Left lung (tissue), 10 donors: ENCODE results near the gene ERC2. TPM values are rescaled to one million over a fixed set of nuclear protein-coding genes. Genes with fewer than 3 reads are reported as not detected.

Source experiments
- ATAC-seq: fragments of 200-7000 bp; cut with Tn5 transposase; one replicate; pipeline ENCODE4 v1.9.1; 2020; ENCODE audit warnings: moderate library complexity
- DNase-seq, 4 donors: peaks; one replicate each; pipeline ENCODE4 v3.0.0-alpha.2; 2013 to 2020
- H3K27ac ChIP-seq, 2 donors: fragments of 200-600 bp; sonication (generic) in 1 of 2; one replicate each; pipeline versions ENCODE4 v1.5.0 to v1.8.0; 2020 to 2021
- H3K27me3 ChIP-seq, 2 donors: fragments of 200-600 bp; sonication (generic) in 1 of 2; one replicate each; pipeline versions ENCODE4 v1.5.0 to v1.8.0; 2020 to 2021
- H3K36me3 ChIP-seq, 2 donors: fragments of 200-600 bp; sonication (generic) in 1 of 2; one replicate each; pipeline versions ENCODE4 v1.5.0 to v1.8.0; 2020 to 2021
- H3K4me1 ChIP-seq, 2 donors: fragments of 200-600 bp; one replicate each; pipeline ENCODE4 v1.8.0; 2021
- H3K4me3 ChIP-seq, 2 donors: fragments of 200-600 bp; sonication (generic) in 1 of 2; one replicate each; pipeline versions ENCODE4 v1.5.0 to v1.8.0; 2020 to 2021; ENCODE audit warnings: mild to moderate bottlenecking in 1 of 2
- H3K9me3 ChIP-seq, 2 donors: fragments of 200-600 bp; sonication (generic) in 1 of 2; one replicate each; pipeline versions ENCODE4 v1.5.0 to v1.8.0; 2020 to 2021
- intact Hi-C, 2 donors: fragments of 100-400 bp; cut with DNase I; formaldehyde crosslinking; loops; one replicate each; pipeline versions ENCODE4 v1.11.2 to v1.14.2; 2022
- polyA plus RNA-seq, 6 donors: library from polyadenylated mRNA; unstranded; fragments of 120-200 nt; gene quantifications; one replicate each; pipeline ENCODE4 v1.2.1, GENCODE V29; 2013; ENCODE audit not compliant: insufficient read length in 6 of 6
- total RNA-seq, 2 donors: library from RNA; stranded (reverse); fragmentation: NEBNext Ultra II Directional; extraction: Animal tissue kit (Norgen Biotek cat#: 25700); gene quantifications; one replicate each; pipeline ENCODE4 v1.2.1, GENCODE V29; 2021
- TF ChIP-seq, protein P1 (sequence below), 2 donors: fragments of 200-600 bp; sonication (generic) in 1 of 2; IDR thresholded peaks; one replicate each; pipeline versions ENCODE4 v1.5.0 to v1.8.0; 2021; ENCODE audit warnings: antibody characterized with exemption in 2 of 2
- donor health status: DM: no; HTN: yes; CAD: no.
- donor health status: DM: no; HTN: no; CAD: no.

ERC2 gene
- total and polyA plus RNA-seq, 8 donors, result 1.6 to 3.3 (median 2.1) TPM

DNA sequence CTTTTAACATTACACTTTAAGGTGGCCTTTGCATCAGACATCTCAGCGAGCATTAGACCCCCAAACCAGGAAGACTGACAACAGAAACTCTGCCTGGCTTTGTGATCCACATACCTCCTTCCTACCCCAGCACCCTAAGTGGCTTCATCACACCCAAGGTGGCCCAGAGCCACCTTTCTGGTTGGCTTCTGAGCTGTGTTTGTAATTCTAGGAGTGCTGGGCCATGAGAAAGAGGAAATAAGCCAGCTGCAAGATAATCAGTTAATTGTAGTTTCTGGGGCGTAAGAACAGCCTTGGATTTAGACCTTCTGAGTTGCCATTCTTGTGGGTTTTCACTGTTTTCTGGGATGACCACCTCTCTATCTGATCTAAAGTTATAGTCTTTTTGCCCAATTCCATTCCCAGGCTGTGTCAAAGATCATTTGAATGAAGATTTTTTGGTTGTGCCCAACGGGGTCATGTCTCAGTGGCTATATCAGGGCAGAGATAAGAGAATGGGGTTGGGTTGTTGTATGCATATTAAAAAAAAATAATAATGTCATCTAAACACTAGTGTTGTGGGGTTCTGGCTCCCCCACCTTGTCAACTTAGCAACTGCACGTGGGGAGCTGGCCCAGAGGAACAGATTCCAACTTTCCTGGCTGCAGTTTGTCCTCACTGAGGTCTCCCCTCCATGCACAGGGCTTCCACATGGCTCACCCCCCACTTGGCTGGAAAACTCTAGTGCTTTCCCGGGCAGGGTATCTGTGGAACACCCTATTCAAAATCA lies 746.4 kb downstream of the ERC2 start:
- DNase-seq (peak in 1 of 4 donors; percentile 40), ATAC-seq (peak; percentile 77)
- Histone ChIP-seq H3K36me3 (no peaks in the 10 kb centered on the region), H3K9me3 (no peaks in the 10 kb centered on the region), H3K27ac (no peak overlapping the region), H3K4me1 (no peaks in the 10 kb centered on the region), H3K27me3 (peaks cover 0 to 11% of the 10 kb centered on the region in 2 donors), H3K4me3 (no peak overlapping the region)
- intact Hi-C loops, result no loop called here
- TF ChIP-seq, protein P1, sequence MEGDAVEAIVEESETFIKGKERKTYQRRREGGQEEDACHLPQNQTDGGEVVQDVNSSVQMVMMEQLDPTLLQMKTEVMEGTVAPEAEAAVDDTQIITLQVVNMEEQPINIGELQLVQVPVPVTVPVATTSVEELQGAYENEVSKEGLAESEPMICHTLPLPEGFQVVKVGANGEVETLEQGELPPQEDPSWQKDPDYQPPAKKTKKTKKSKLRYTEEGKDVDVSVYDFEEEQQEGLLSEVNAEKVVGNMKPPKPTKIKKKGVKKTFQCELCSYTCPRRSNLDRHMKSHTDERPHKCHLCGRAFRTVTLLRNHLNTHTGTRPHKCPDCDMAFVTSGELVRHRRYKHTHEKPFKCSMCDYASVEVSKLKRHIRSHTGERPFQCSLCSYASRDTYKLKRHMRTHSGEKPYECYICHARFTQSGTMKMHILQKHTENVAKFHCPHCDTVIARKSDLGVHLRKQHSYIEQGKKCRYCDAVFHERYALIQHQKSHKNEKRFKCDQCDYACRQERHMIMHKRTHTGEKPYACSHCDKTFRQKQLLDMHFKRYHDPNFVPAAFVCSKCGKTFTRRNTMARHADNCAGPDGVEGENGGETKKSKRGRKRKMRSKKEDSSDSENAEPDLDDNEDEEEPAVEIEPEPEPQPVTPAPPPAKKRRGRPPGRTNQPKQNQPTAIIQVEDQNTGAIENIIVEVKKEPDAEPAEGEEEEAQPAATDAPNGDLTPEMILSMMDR (IDR thresholded peaks at IDR 0.05), result peak; percentile 31 to 37

DNA sequence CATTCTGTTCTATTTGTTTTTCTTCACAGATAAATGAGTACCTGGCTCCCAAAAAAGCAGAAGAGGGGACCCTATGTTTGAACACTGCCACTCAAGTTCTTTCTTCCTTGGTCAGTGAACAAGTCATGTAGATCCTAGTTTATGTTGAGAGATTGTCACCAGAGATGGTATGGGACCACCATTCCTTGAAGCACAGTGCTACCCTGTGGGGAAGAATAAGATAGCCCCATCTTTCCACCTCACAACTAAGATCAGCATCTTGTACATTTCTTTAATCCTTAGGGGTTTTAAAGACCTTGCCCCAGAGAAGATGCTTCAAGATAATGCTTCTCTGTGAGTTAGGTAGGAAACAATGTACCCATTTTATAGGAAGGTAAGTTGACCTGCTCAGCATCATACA lies 747.7 kb downstream of the ERC2 start:
- ATAC-seq, result peak; percentile 60
- Histone ChIP-seq H3K4me1 (no peaks in the 10 kb centered on the region), H3K9me3 (no peaks in the 10 kb centered on the region), H3K4me3 (no peak overlapping the region), H3K36me3 (no peaks in the 10 kb centered on the region), H3K27ac (no peak overlapping the region), H3K27me3 (peaks cover 0 to 11% of the 10 kb centered on the region in 2 donors)
- TF ChIP-seq, protein P1 (IDR thresholded peaks at IDR 0.05), result no peak
- intact Hi-C loops, result no loop called here
- DNase-seq, result peak in 1 of 4 donors; percentile 18

DNA sequence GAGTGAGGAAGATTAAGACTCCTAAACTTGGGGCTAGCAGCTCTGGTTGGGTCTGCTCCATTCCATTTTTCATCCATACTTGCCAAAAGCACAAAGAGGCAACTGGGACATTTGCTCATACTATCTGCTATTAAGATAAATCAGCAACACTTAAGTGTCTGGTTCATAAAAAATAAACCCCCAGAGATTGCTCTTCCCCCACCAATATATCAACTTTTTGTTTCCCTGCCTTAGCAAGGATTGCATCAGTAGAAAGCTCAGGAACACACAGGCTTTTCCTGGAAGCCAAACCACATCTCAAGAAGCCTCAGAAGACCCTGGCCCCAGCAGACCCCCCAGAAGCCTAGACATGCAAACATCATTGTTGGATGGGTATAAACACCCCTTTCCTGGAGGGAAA lies 748.8 kb downstream of the ERC2 start:
- intact Hi-C loops, result no loop called here
- ATAC-seq (no peak), DNase-seq (no peak)
- Histone ChIP-seq H3K4me1 (no peaks in the 10 kb centered on the region), H3K4me3 (no peak overlapping the region), H3K9me3 (no peaks in the 10 kb centered on the region), H3K36me3 (no peaks in the 10 kb centered on the region), H3K27me3 (peaks cover 0 to 11% of the 10 kb centered on the region in 2 donors), H3K27ac (no peak overlapping the region)
- TF ChIP-seq, protein P1 (IDR thresholded peaks at IDR 0.05), result no peak

DNA sequence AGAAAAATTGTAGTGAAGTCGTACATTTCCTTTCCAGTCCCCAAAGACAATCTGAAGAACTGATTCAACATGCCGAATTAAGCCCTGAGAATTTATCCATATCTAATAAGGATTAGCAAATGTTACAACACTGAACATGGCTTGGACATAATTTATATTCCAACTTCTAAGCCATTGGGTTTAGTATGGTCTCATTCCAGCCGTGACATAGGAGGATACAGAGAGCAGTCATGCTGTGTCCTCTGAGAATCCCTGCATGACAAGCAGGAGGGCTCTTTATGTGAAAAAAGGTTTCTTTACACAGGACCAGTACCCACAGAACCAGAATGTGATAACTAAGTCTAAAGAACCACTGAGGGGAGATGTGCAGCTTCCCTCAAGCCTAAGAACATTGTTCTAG lies 749.3 kb downstream of the ERC2 start:
- Histone ChIP-seq H3K36me3 (no peaks in the 10 kb centered on the region), H3K27me3 (peaks cover 0 to 6% of the 10 kb centered on the region in 2 donors), H3K27ac (no peak overlapping the region), H3K4me1 (no peaks in the 10 kb centered on the region), H3K9me3 (no peaks in the 10 kb centered on the region), H3K4me3 (no peak overlapping the region)
- no peak for ATAC-seq
- TF ChIP-seq, protein P1 (IDR thresholded peaks at IDR 0.05), result no peak
- intact Hi-C loops, result no loop called here
- no peak for DNase-seq

DNA sequence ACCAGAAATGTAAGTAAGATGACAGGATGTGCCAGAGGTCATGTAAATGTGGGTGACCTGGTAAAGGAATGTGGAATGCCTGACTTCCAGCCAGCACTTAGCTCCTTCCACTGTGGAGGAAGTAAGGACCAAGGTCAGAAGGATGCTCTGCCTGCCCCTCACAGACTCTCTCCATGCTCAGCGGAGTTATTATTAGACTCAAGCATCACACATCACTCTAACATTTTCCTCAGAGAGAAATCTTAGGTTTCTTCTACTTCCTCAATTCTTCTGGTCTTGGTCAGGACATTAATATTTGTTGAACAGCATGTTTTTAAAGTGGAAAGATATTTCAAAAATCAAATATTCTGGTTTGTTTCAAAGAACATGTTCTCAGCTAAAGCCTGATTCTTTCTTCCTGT lies 749.7 kb downstream of the ERC2 start:
- Histone ChIP-seq H3K36me3 (no peaks in the 10 kb centered on the region), H3K4me1 (no peaks in the 10 kb centered on the region), H3K27me3 (peaks cover 0 to 5% of the 10 kb centered on the region in 2 donors), H3K27ac (no peak overlapping the region), H3K9me3 (no peaks in the 10 kb centered on the region), H3K4me3 (no peak overlapping the region)
- intact Hi-C loops, result no loop called here
- DNase-seq (no peak), ATAC-seq (no peak)
- TF ChIP-seq, protein P1 (IDR thresholded peaks at IDR 0.05), result no peak
